NCI-H2227 treated with DMSO at 0.1 percent for 48 hours (cell line): ENCODE results near the gene SP5.
A peak's percentile ranks its signal among the peaks of the same experiment; 100 is the strongest.
"Not testable (repeated sequence)": the region's sequence is repeated elsewhere in the genome, so short reads cannot be mapped to it uniquely, and the experiment has no call there.

Experiments used
- DNase-seq: peaks from one replicate; lab custom pipeline; 2025; lab: John Stamatoyannopoulos, UW

Gene SP5

DNA sequence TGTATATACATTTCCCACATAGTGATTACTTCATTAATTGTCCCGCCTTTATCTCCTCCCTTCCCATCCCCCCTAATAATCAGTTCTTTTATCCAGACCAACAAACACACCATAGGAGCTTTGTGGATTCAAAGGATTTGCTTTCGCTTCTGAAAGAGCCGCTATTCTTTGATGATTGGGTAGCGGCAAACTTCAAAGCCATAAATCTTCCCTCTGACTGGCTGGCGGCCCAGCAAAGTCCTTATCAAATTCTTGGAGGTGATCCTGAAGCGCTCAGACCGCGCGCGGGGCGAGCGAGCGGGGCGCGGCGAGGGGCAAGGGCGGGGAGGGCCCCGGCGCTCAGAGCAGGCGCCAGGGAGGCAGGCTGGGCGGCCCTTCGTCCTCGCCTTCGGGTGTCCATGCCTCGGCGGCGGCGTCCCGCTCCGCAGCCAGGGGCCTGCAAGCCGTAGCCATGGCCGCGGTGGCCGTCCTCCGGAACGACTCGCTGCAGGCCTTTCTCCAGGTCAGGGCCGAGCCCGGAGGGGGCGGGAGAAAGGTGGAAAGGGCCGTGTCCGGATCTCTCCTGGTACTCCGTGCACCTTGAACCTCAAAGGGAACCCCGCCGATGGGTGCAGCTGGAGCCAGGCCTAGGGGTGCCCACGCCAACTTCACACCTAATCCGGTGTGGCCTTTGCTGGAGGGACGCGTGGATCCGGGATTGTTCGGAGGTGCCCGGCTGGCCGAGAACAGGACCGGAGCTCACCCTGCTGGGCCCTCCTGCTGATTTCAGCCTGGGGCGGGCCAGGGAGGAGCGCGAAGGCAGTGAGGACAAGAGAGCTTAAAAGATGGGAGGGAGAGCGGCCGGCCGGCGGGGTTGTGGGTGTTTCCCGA lies at the start of gene SP5:
Gene SP5 (plus strand): TSS at position 276 of the 870 bp plus-strand sequence. CDS start 176 bp downstream, at position 452.
- DNase-seq = peak; percentile 87

DNA sequence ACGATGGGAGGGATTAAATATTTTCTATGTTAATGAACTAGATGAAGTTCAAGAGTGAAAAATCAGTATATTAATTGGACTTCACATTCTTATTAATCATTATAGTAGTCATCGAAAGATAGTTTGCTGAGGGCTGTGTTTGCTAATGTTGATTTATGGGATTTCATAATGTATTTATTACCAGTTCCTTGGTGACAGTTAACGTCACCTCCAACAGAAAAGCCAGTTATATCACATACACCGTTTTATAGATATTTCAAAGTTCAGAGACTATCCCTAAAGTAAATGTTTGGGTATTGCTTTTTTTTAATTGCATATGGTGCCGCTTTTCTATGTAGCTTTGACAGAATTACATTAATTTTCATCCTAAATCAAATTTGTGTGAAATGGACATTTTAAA lies 49.4 kb upstream of the SP5 start:
- DNase-seq = no peak

DNA sequence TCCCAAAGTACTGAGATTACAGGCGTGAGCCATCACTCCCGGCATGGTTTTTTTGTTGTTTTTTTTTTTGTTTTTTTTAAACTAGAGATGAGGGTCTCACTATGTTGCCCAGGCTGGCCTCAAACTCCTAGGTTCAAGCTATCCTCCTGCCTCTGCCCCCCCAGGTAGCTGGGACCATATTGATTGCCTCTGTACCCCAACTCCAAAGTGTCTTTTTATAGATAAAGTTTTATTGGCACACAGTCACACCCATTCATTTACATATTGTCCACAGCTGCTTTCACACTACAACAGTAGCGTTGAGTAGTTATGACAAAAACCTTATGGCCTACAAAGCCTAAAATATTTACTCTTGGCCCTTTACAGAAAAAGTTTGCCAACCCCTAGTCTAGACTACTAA lies 45.2 kb upstream of the SP5 start:
- no peak for DNase-seq

GRCh38 chr2:170670651-170671050 lies 44.5 kb upstream of the SP5 start:
- DNase-seq = no peak

- no peak for DNase-seq
Observed at GRCh38 chr2:170671079-170671478, 44.1 kb upstream of the SP5 start.

DNA sequence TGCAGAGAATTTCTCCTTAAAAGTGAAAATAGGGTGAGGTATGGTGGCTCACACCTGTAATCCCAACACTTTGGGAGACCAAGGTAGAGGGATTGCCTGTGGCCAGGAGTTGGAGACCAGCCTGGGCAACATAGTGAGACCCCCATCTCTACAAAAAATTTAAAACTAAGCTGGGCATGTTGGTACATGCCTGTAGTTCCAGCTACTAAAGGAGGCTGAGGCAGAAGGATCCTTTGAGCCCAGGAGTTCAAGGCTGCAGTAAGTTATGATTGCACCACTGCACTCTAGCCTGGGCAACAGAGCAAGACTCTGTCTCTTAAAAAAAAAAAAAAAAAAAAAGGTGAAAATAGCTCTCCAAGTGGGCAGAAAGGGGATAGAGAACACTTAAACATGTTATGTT lies 40.9 kb upstream of the SP5 start:
- DNase-seq = not testable (repeated sequence)

DNA sequence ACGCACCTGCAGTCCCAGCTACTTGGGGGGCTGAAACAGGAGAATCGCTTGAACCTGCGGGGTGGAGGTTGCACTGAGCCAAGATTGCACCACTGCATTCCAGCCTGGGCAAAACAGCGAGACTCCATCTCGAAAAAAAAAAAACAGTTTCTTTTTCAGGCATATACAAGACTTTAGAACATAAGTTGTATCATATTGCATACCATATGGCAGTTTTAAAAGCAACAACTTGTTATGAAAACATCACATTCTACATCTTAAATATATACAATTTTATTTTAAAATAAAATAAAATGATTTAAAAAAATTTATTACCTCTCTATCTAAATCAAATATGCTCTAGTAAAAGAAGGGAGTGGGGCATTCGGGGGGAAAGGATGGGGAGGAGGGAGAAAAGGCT lies 39.4 kb upstream of the SP5 start:
- no peak for DNase-seq

DNA sequence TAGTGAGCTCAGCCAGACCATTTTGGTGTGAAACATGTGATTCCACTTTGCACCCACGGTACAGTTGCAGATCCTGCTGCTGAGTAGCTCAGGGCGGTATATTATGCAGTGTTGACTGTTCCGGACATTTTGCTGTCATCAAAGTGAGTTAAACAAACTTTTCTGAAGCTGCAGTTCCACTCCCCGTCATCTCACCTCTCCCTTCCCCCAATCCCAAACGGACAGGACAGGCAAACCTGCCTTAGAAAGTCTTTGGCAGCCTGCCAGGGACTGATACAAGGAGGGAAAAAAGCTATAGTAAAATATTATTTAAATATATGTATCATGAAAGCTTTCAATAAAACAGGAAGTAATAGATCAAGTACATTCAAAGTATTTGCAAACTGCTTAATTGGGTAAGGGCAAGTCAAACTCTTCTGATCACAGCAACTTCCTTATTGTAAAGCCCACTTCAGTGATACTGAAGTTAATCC lies 35.5 kb upstream of the SP5 start:
- DNase-seq = no peak

DNA sequence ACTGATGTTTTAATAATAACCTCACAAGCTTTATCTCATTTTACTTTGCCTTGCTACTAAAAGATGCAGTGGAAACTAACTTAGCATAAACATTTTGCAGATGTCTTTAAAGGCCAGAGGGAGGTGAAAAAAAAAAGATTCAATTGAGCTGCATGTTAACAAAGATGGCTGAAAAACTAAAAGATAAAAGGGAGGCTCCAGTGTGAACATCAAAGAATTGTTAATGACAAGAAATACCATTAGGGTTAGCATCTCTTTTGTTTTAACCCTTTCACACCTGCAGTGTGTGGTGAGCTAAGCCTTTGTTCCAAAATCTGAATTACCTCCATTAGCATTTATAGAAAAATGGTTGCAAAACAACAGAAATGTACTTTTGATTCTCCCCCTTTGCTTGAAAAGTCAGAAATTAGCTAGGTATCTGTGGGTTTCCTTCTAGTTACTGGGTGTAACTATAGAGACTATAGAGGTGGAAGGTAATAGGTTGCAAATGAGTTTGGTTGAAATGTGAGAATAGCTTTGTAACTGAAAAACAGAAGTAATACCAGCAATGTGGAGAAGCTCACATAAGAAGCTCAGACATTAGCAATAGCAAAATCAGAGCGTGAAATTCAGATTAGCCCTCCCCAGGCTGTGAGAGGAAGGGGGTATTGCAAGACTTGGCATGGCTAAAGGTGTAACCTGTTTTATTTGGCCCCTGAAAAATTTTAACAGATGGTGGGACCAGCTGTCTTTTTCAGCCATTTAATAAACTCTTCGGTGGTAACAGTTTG lies 34.8 kb upstream of the SP5 start:
- DNase-seq = no peak

DNA sequence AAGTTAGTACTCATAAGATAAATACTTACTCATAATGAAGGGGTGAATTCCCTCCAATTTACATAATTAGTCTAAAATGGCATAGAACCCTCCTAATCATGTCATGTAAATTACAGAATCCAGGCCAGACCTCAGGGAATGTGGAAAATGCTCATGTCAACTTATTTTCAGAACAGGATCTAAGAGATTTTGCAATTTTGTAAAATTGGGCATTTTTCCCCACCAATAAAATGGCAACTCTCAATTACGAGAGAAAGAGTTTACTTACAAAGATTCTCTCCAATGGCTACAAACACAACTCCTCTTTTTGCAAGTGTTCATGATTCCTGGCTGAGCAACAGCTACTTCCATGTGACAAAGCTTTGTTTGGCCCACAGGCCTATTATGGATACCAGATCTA lies 33.8 kb upstream of the SP5 start:
- DNase-seq = no peak

- DNase-seq = no peak
Observed at GRCh38 chr2:170685591-170685990, 29.5 kb upstream of the SP5 start.

- DNase-seq = no peak
Observed at GRCh38 chr2:170689481-170689880, 25.7 kb upstream of the SP5 start.

DNA sequence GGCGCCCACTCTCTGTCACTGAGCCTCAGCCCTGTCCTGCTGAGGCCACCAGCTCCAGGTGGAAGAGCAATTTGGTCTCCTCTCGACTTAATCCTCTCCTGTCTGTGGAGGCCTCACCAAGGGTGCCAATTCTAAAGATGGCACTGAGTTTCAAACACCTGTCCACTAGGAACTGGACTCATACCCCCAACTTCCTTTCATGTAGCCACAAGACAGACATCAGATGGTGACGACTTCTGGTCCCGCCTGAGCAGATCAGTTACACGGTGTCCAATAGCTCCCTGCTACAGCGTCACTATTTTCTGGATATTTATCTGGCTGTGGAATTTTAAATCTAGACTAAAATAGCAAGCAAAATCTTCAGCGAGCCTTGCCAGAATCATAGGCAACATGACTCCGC lies 24.5 kb upstream of the SP5 start:
- DNase-seq = no peak

DNA sequence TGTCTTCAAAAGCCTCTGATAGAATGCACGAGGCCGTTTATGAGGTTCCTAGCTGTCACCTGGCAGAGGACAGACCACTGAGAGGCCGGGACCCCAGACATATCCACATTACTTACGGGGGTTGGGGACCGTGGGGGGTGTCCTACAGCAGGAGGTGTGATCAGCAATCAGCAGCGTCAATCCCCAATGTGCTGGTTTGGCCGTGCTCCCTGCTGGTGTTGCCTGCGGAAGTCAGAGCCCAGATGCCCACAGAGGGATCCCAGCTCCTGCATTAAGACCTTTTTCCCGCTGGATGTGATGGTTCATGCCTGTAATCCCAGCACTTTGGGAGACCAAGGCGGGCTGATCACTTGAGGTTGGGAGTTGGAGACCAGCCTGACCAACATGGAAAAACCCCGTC lies 20.8 kb upstream of the SP5 start:
- DNase-seq = no peak

DNA sequence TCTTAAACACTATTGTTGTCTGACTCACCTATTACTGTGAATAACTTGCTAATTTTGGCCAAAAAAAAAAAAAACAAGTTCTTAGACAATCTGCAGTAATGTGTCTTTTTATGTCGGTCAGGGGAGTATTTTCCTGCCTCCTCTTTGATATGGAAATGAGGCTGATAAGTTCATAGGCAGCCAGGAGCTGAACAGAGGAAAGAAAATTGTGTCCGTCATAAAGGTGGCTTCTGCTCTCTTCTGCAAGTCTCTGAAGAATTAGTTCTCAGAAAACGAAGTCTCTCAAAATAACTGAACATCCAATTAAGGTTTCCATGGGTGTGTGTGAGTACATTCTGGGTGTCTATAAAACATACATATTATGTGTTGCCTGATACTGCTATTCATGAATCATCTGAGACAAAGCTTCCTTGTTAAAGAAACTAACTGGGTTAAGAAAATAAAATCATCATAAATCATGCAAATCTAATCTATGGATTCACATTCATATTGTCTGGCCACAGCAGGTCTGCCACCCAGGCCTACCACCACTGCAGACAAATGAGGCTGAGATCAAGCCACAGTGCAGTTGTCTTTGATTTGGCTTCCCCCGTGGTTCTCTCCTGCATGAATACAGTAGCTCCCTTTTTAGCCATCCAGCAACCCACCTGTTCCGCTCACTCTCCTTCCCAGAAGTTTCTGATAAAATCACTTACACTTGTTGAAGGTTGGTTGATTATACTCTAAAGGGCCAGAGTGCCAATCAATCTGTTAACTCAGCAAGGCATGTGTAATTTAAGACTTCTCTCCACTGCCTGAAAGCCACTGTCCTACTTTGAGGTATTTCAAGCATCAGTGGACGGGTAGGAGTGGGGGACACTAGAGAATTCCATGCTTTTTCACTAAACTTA lies 19.4 kb upstream of the SP5 start:
- peak; percentile 87 for DNase-seq

GRCh38 chr2:170696948-170697347 lies 18.2 kb upstream of the SP5 start:
- DNase-seq = no peak

DNA sequence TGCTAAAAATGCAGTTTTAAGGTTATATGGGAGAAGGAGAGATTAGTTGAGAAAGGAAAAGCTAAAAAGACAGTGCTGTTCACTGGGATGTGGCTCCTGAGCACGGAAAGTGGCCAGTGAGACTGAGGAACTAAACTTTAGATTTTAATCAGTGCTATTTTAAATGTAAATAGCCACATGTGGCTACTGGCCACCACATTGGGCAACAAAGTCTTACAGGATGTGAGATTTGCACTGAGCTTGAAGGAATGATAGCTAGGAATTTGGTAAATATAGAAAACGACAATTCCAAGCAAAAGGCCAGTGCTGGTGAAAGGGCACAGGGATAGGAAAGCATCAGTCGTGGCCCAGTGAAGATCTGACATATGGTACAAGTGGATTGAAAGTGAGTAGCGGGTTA lies 14.1 kb upstream of the SP5 start:
- no peak for DNase-seq

GRCh38 chr2:170703776-170704476 lies 11.2 kb upstream of the SP5 start:
- no peak for DNase-seq

DNA sequence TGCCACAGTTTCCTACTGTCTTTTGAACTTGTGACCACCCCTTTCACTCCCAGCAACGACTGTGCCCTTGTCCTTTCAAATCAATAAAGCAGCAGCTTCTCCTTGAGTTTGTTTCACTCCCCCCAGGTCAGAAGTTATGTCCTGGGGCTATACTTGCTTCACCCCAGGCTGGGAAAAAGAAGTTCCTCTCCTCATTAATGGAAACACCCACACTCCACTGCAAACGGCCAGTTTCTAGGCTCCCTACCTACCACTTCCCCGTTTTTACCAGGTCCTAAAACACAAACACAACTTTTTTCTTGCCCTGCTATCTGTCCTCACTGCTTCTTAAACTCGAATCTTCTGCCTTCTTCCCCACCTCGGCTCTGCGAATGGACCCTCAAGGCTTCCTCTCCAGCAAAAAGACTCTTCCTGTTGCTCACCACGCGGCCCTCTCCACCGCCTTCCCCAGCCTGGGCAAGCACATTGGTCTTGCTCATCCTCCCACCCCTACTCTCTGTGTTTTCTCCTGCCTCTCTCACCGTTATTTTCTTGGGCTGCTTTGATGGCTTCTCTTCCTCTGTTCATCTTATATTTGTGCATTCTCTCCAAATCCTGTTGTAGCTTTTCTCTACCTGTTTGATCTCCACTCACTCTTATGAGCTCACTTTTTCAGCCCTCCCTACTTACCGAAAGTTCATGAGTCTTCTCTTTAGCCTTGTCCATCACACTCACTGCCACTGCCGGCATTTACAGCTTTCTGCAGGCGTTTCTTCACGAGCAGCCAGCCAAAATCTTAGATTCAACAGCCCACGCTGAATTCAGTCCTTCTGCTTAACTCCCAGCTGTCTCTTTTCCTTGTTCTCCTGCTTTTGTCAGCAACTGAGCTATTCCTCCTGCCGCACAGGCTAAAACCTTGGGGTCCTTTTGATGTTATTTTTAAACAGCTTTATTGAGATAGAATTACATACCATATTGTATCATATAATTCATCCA lies 7.0 kb upstream of the SP5 start:
- no peak for DNase-seq

- DNase-seq = no peak
Observed at GRCh38 chr2:170710609-170710979, 4.5 kb upstream of the SP5 start.
